ENCODE measurements around the gene KIR3DL1.

DNA sequence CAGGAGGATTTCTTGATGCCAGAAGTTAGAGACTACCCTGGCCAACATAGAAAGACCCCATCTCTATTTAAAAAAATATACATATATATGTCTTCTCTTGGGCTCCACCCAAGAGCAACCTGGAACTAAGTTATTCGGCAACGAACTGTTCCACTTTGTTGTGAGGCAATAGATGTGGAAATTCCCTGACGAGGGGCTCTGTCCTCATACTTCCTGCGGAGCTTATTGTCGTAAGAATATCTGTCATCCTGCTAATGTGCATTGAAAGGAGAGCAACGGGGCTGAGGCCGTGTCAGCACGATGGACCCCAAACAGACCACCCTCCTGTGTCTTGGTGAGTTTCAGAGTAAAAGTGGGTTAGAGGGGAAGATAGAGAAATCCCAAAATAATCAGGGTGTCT is 57.7 kb downstream of the KIR3DL1 start, which contains the start of gene FCAR:
- TF ChIP-seq CTCF (conservative IDR thresholded peaks at IDR 0.05 in 1 of 2, IDR thresholded peaks at IDR 0.05 in 1 of 2; ENCODE audit: low read depth in 1 of 2, low read length in 2 of 2) (no peak), EZH2 (IDR thresholded peaks at IDR 0.05; ENCODE audit: low read length, missing control alignments) (no peak)

Data from fibroblast of lung (primary cell).